Lower leg skin (tissue), 3 donors: Measurements from ENCODE around the gene RAB11FIP3.

Experiments used
- CTCF ChIP-seq, 3 donors: fragments of 450-650 bp; IDR thresholded peaks; one replicate each; pipeline ENCODE4 v1.5.1; 2016; ENCODE audit warnings: antibody characterized with exemption in 3 of 3, mild to moderate bottlenecking in 3 of 3, moderate library complexity in 2 of 3
- POLR2A ChIP-seq, 2 donors: fragments of 450-650 bp; IDR thresholded peaks; one replicate each; pipeline ENCODE4 v1.6.1; 2016 to 2017; ENCODE audit warnings: antibody characterized with exemption in 2 of 2, mild to moderate bottlenecking in 1 of 2, moderate library complexity in 1 of 2

DNA sequence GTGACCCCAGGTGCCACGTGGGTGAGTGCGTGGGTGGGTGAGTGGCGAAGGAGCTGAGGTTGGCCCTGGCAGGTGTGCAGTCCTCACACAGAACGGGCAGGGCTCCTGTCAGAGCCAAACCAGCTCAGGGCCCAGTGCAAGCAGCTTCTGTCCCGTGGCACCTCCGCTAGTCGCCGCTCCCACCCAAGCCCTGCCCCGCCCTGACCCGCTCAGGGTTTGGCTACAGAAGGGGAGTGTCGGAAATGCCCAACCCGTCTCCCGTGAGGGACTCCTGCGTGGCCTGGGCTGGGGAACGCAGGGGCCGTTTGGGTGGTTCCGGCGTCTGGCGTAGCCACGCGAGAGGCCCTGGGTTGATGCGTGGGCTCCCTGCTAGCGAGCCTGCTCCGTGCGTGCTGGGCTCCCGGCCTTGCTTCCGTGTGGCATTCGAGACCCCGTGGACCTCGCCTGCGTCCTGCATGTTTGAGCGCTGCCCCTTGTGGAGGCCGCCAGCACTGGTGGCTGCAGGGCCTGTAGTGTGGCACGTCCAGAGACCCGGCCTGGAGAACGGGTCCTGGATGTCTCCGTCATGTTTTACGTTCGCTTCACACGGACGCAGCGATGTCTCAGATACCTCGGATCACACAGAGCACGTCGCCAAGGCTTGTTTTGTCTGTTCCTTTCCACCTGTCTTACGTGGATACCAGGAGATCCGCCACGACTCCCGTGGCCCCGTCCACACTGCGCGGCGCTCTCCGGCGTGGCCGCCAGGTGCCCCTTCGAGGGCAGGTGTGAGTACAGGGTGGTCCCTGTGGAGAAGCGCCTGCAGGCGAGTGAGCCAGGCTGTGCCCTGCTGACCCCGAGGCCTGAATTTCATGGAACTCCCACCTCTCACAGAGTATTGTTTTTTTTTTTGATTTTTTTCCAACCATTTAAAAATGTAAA lies 112.2 kb downstream of the RAB11FIP3 start:
- TF ChIP-seq CTCF (IDR thresholded peaks at IDR 0.05) (no peak), POLR2A (IDR thresholded peaks at IDR 0.05) (no peak)
